ENCODE results near the gene CCK.

- TF ChIP-seq EP300 (IDR thresholded peaks at IDR 0.05) (no peak), POLR2A (IDR thresholded peaks at IDR 0.05) (no peak), CTCF (IDR thresholded peaks at IDR 0.05) (no peak)
Observed at GRCh38 chr3:42228796-42229195, 37.2 kb downstream of the CCK start.

All from sigmoid colon (tissue), 4 donors.